A172 (cell line): ENCODE measurements around the gene POF1B. TPM values are rescaled to one million over a fixed set of nuclear protein-coding genes. Genes with fewer than 3 reads are reported as not detected.
"Not testable (repeated sequence)": the region's sequence is repeated elsewhere in the genome, so short reads cannot be mapped to it uniquely, and the experiment has no call there.

Experiments used
- DNase-seq: peaks from one replicate; pipeline ENCODE4 v3.0.0-alpha.2; 2015; ENCODE audit warnings: low spot score
- total RNA-seq: library from RNA; depleted of rRNA; stranded (reverse); fragments of >200 nt; shearing (Covaris generic); gene quantifications from 2 replicates; pipeline ENCODE4 v1.2.3, GENCODE V29; 2014; rRNA removed

The POF1B gene, protein sequence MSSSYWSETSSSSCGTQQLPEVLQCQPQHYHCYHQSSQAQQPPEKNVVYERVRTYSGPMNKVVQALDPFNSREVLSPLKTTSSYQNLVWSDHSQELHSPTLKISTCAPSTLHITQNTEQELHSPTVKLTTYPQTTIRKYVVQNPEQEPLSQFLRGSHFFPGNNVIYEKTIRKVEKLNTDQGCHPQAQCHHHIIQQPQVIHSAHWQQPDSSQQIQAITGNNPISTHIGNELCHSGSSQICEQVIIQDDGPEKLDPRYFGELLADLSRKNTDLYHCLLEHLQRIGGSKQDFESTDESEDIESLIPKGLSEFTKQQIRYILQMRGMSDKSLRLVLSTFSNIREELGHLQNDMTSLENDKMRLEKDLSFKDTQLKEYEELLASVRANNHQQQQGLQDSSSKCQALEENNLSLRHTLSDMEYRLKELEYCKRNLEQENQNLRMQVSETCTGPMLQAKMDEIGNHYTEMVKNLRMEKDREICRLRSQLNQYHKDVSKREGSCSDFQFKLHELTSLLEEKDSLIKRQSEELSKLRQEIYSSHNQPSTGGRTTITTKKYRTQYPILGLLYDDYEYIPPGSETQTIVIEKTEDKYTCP
- total RNA-seq, result not detected in 2 replicates

DNA sequence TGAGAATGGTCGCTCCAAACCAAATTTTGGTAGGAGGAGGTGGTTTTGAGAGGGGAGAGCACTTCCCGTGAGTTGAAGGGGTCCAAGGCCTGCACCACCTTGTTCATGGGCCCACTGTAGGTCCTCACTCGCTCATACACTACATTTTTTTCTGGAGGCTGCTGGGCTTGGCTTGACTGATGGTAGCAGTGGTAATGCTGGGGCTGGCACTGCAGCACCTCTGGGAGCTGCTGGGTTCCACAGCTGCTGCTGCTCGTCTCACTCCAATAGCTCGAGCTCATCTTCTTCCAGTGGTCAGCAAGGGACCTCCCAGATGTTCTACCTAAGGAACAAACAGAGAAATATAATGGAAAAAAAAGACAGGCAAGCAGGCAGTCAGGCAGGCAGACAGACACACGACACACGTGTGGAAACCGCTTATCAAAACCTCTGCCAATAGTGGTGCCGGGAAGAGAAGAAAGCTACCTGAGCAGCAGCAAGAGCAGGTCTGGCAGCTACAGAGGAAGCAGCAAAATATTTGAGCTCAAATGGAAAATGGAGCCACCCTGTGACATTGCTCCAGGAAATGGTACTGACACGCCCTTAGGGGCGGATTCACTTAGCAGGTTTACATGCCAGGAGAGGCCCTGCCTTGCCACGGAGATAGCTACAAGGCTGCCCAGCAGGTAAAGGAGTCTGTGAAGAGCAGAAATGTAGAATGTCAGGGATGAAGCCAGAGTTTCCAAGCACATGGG, at the start of gene POF1B:
TSS of gene POF1B (minus strand) at position 492 of the 734 bp plus-strand sequence. CDS start at position 281, 211 bp downstream.
- DNase-seq, result no peak

DNA sequence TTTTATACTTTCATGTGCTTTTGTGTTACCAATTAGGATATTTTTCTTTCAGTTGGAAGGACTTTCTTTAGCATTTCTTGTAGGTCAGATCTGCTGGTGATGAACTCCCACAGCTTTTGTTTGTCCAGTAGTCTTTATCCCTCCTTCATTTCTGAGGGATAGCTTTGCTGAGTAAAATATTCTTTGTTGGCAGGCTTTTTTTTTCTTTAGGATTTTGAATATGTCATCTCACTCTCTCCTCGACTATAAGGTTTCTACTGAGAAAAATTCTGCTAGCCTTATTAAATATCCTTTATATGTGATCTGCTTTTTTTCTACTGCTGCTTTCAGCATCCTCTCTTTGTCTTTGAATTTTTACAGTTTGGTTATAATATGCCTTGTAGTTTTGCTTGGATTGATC, 49.6 kb upstream of the POF1B start:
- DNase-seq, result no peak

DNA sequence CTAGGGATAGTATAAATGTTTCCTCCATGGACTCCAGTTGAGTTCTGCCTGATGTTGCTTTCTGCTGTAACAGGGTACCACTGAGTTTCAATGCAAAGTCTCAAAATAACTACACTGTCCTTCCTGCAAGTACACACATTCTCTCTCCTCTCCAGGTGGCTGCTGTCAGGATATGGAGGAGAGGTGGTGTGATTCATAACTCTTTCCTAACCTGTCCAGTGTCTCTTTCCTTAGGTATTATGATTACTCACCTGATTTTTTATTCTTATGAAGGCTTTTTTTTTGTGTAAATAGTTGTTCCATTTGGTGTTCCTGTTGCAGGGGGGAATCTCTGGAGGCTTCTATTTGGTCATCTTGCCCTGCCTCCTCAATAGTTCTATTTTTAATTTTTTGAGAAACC, 39.8 kb upstream of the POF1B start:
- no peak for DNase-seq

GRCh38 chrX:85391878-85392238, 12.4 kb upstream of the POF1B start:
- DNase-seq, result no peak

DNA sequence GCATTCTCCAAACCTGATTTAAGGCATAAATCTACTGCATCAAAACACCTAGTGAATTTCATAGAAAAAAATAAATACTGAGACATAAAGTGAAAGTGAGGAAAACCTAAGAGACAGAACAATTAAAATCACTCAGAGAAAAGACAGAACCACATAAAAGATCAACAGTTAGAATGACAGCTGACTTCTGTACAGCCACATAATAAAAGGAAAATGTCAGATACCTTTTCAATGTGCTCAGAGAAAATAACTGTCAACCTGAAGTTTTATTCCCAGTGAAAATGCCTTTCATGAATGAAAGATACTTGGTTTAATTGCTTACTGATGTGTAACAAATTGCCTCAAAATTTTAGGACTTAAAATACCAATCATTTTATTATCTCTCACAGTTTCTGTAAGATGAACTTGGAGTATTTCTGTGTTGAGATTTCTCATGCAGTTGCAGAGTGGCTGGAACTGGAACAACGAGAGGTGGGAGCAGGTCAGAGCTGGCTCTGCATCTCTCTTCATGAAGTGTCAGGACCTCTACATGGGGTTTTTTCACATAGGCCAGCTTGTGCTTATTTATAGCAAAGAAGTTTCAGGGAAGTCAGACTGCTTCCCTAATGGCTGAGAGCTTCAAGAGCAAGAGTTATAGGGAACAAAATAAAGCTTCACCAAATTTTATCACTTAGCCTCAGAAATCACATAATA, 11.9 kb upstream of the POF1B start:
- DNase-seq, result no peak

- no peak for DNase-seq
These were observed 2.1 kb upstream of the POF1B start for GRCh38 chrX:85381602-85382001.

GRCh38 chrX:85378461-85378860, 1.0 kb downstream of the POF1B start:
- no peak for DNase-seq

DNA sequence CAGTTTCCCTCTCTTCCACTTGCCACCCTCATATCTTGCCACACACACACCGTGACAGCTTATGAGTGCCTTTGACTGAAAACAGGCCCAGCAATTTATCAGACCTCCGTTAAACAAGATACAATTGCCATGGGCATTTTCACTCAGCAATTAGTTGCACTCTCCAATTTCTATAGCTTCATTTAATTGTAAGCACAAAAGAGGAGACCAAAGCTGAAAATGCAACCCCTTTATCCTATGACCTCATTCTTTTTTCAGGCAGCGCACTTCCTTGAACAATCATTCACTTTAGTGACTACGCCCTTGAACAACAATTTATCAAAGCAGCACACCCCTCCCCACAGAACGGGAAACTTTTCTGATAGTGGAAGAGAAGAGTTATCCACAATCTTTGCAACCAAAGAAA, 4.1 kb downstream of the POF1B start:
- no peak for DNase-seq

DNA sequence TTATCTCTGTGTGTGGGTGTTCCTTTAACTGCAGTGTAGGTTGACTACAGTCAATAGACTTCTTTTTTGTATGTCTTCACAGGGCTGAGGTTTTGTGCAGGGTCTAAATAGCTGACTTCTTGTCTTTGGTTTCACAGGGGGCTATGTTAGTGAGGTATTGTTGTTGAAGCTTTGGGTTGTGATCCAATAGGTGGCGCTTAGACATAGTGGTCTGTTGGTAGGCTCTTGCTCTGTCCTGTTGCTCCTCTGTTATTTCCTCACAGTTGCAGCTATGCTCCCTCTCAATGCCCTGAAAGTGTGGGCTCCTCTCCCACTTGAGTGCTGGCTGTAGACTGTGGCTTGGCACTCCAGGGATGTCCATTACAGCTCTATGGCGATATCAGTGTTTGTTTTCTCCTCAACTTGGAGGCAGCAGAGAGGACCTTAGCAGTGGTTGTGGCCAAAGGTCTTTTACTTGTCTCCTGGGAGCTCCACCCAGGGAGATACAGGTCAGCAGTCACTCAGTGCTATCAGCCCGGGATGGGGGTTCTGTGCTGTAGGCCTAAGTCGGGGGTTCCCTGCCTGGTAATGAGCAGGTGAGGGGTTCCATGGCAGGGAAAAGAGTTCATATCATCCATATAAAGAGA, 14.0 kb downstream of the POF1B start:
- no peak for DNase-seq

- no peak for DNase-seq
These were observed 20.4 kb downstream of the POF1B start for GRCh38 chrX:85359051-85359450.

DNA sequence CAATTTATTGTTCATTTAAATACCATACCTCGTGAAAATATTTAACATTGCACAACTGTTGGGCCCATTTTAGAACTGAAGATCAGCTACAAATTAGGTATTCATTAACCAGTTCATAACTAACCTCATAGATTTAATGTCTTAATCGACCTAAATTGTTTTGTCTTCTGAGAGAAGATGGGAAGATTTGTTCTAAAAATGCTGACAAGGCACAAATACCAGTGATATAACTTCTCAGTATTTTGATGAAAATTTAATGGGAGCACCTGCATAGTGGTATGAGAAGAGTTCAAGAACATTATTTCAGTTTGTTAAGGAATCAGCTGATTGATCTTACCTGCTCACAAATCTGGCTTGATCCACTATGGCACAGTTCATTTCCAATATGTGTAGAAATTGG, 33.9 kb downstream of the POF1B start:
- no peak for DNase-seq

- no peak for DNase-seq
These were observed 52.5 kb downstream of the POF1B start for GRCh38 chrX:85327060-85327333.

GRCh38 chrX:85326234-85327059, 53.0 kb downstream of the POF1B start:
- DNase-seq, result no peak

GRCh38 chrX:85311348-85311747, 68.1 kb downstream of the POF1B start:
- not testable (repeated sequence) for DNase-seq

DNA sequence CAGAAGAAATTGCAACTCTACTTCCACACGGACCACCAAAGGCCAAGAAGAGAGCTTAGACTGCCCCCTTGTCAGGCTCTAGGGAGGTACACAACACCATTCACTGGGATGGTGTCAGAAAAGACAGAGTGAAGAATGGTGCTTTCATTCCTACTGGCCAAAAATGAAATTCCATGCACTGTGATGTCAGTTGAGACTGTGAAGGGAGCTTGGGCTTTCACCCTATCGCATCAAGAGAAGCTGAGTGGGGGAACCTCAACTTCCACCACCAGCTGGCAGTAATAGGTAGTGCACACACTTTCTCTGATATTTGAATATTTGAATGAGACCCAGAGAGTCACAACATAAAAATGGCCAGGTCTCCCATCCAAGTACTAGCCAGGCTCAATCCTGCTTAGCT, 69.7 kb downstream of the POF1B start:
- DNase-seq, result no peak

DNA sequence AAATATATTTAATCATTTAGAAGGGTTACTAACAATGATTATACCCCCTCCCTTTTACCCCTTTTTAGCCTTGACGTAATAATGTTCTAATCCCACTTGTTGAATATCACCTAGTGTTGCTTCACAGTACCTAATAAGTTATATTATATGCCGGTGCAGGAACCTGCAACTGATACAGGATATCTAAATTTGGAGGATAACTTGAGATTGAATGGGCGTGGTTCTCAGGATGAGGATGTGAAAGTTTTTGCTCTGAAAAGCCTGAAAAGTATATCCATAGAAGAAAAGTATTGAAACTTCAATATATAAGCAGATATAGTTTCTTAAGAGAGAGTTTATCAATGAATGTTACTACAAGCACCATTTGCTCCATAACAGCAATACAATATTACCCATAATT, 75.9 kb downstream of the POF1B start:
- DNase-seq, result no peak

DNA sequence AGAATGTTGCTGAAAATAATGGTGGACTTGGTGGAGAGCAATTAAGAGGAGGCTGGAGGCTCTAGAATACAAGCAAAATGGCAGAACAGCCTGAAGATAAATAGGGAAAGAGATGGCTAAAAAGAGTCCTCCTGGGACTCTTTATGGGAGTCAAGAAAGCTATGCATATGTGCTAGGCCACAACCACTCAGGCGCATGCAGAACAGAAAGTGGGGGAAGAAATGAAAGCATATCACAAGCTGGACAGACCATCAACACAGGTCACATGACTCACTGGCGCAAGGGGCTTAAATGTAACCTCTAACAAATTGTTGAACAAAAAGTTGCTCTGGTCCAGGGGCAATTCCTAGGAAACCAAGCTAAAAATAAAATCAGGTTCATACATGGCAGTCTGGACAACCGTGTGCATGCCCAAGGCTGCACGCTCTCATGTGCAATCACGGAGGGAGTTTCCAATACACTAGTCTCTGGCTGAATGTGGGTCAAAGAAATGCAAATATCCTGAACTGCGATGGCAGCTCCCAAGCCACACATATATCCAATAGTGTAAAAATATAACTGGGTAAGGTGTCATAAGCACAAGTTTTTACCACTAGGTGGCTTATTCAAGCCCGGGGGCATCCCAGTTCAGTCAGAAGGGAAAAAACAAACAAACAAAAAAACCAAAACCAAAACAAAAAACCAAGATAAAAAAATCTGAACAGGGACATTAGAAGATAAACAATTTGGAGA, 90.3 kb downstream of the POF1B start:
- no peak for DNase-seq

DNA sequence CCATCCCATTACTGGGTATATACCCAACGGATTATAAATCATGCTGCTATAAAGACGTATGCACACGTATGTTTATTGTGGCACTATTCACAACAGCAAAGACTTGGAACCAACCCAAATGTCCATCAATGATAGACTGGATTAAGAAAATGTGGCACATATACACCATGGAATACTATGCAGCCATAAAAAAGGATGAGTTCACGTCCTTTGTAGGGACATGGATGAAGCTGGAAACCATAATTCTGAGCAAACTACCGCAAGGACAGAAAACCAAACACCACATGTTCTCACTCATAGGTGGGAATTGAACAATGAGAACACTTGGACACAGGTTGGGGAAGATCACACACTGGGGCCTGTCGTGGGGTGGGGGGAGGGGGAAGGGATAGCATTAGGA, 94.2 kb downstream of the POF1B start:
- not testable (repeated sequence) for DNase-seq

- DNase-seq, result no peak
These were observed 134.8 kb downstream of the POF1B start for GRCh38 chrX:85244450-85245211.
